Measurements from ENCODE around the gene AMZ1.

DNA sequence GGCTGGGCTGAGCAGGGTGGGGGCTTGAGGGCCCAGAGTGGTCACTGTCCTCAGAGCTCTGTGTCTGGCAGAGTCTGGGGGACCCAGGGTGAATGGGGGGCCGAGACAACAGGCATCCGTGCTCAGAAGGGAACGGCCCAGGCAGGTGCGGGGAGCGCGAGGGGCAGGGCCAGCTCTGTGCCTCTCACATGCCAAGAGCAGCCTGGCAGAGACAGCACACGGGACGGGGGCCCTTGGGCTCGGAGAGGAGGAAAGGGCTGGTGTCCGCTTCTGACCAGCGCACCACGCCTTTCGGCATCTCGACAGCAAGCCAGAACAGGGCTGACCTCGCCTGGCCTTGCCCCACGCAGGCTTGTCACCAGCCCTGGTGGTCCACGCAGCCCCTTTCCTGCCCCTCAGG lies 13.4 kb downstream of the AMZ1 start:
- TF ChIP-seq, protein P1, sequence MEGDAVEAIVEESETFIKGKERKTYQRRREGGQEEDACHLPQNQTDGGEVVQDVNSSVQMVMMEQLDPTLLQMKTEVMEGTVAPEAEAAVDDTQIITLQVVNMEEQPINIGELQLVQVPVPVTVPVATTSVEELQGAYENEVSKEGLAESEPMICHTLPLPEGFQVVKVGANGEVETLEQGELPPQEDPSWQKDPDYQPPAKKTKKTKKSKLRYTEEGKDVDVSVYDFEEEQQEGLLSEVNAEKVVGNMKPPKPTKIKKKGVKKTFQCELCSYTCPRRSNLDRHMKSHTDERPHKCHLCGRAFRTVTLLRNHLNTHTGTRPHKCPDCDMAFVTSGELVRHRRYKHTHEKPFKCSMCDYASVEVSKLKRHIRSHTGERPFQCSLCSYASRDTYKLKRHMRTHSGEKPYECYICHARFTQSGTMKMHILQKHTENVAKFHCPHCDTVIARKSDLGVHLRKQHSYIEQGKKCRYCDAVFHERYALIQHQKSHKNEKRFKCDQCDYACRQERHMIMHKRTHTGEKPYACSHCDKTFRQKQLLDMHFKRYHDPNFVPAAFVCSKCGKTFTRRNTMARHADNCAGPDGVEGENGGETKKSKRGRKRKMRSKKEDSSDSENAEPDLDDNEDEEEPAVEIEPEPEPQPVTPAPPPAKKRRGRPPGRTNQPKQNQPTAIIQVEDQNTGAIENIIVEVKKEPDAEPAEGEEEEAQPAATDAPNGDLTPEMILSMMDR (IDR thresholded peaks at IDR 0.05), result no peak
- TF ChIP-seq POLR2A (IDR thresholded peaks at IDR 0.05), result no peak

Measured in body of pancreas (tissue), 4 donors.